Stimulated activated CD8-positive, alpha-beta memory T cell treated with anti-CD3 and anti-CD28 coated beads, Interleukin-12 subunit alpha, Interleukin-12 subunit beta, amount 100 ng/mL, for 4 hours (primary cell): ENCODE results near the gene PTPRN2.
"Not testable (repeated sequence)": the region's sequence is repeated elsewhere in the genome, so short reads cannot be mapped to it uniquely, and the experiment has no call there.

Experiments
- DNase-seq: peaks from one replicate; pipeline ENCODE4 v3.0.0-alpha.2; 2020; ENCODE audit warnings: low read depth

PTPRN2 gene

GRCh38 chr7:158278745-158279320 lies 308.8 kb downstream of the PTPRN2 start:
- DNase-seq = no peak

GRCh38 chr7:158277219-158278141 lies 310.1 kb downstream of the PTPRN2 start:
- DNase-seq = no peak

GRCh38 chr7:158276414-158277218 lies 311.0 kb downstream of the PTPRN2 start:
- no peak for DNase-seq

- no peak for DNase-seq
These were observed 311.8 kb downstream of the PTPRN2 start for GRCh38 chr7:158275711-158276413.

GRCh38 chr7:158274996-158275395 lies 312.6 kb downstream of the PTPRN2 start:
- DNase-seq = no peak

- DNase-seq = no peak
These were observed 313.2 kb downstream of the PTPRN2 start for GRCh38 chr7:158274404-158274811.

GRCh38 chr7:158273756-158274342 lies 313.8 kb downstream of the PTPRN2 start:
- DNase-seq = not testable (repeated sequence)

- DNase-seq = no peak
These were observed 314.4 kb downstream of the PTPRN2 start for GRCh38 chr7:158273138-158273651.

GRCh38 chr7:158272509-158273137 lies 315.0 kb downstream of the PTPRN2 start:
- no peak for DNase-seq

- DNase-seq = no peak
These were observed 315.5 kb downstream of the PTPRN2 start for GRCh38 chr7:158272091-158272490.

GRCh38 chr7:158271646-158272045 lies 316.0 kb downstream of the PTPRN2 start:
- DNase-seq = no peak

GRCh38 chr7:158270856-158271413 lies 316.7 kb downstream of the PTPRN2 start:
- no peak for DNase-seq

- DNase-seq = no peak
These were observed 317.4 kb downstream of the PTPRN2 start for GRCh38 chr7:158270106-158270775.

GRCh38 chr7:158268816-158269535 lies 318.6 kb downstream of the PTPRN2 start:
- no peak for DNase-seq

GRCh38 chr7:158267742-158268435 lies 319.7 kb downstream of the PTPRN2 start:
- no peak for DNase-seq

GRCh38 chr7:158266817-158267741 lies 320.5 kb downstream of the PTPRN2 start:
- no peak for DNase-seq

- DNase-seq = no peak
These were observed 321.2 kb downstream of the PTPRN2 start for GRCh38 chr7:158266426-158266816.

GRCh38 chr7:158265743-158266080 lies 321.9 kb downstream of the PTPRN2 start:
- DNase-seq = no peak
